Tibial nerve (tissue), 3 donors: Measurements from ENCODE around the gene FLNC.

Experiments
- CTCF ChIP-seq, 5 experiments: fragments of 200-600 bp in 3 of 5; fragments of 450-650 bp in 2 of 5; sonication (generic) in 3 of 5; IDR thresholded peaks; one replicate each; pipeline ENCODE4 v1.5.1; 2016 to 2019; ENCODE audit warnings: antibody characterized with exemption in 5 of 5, mild to moderate bottlenecking in 3 of 5, moderate library complexity in 2 of 5
- POLR2A ChIP-seq, 2 donors: fragments of 450-650 bp; IDR thresholded peaks; one replicate each; pipeline ENCODE4 v1.6.1; 2017; ENCODE audit warnings: antibody characterized with exemption in 2 of 2, mild to moderate bottlenecking in 2 of 2, moderate library complexity in 2 of 2

GRCh38 chr7:128882134-128882533 is 51.9 kb downstream of the FLNC start:
- TF ChIP-seq CTCF (IDR thresholded peaks at IDR 0.05) (no peak), POLR2A (IDR thresholded peaks at IDR 0.05) (no peak)
